ENCODE measurements around the gene PARVA. TPM values are rescaled to one million over a fixed set of nuclear protein-coding genes. Genes with fewer than 3 reads are reported as not detected.

Gene PARVA
- total and polyA plus RNA-seq, 9 of the 15 experiments (the other 6 are each of a cell fraction or from before 2014, with no cell fraction given), result 0.11 TPM; not detected in 8

GRCh38 chr11:12554122-12554521 lies 176.8 kb downstream of the PARVA start:
- Histone ChIP-seq H3K9ac (ENCODE audit: insufficient read depth in 1 of 2, low read depth in 2 of 2, low read length in 2 of 2) (no peak overlapping the region), H3K27me3 (ENCODE audit: control insufficient read depth in 2 of 2, insufficient read depth in 2 of 2, low read length in 2 of 2) (peaks cover 4 to 10% of the 10 kb centered on the region in 2 experiments; a peak in 4 of 5 replicates), H3K9me1 (ENCODE audit: control insufficient read depth, insufficient read depth, low read length) (no peaks in the 10 kb centered on the region), H4K20me1 (replicated peaks; ENCODE audit: control insufficient read depth, insufficient read depth, low read length) (no peaks in the 10 kb centered on the region), H3K4me1 (replicated peaks in 1 of 2; ENCODE audit: control insufficient read depth in 2 of 2, insufficient read depth in 2 of 2, low read length in 2 of 2) (no peaks in the 10 kb centered on the region), H2AFZ (ENCODE audit: low read depth, low read length) (no peak overlapping the region), H3K36me3 (ENCODE audit: control insufficient read depth, insufficient read depth, low read length) (no peaks in the 10 kb centered on the region), H3K4me3 (no peak overlapping the region), H3K4me2 (ENCODE audit: insufficient read depth, low read length) (no peak overlapping the region), H3K9me3 (replicated peaks; ENCODE audit: control insufficient read depth, insufficient read depth, low read depth, low read length) (no peaks in the 10 kb centered on the region), H3K27ac (ENCODE audit: extremely low read depth, low read depth, low read length) (no peak overlapping the region), H3K79me2 (ENCODE audit: control insufficient read depth, insufficient read depth, low read length) (no peaks in the 10 kb centered on the region)
- 0% methylated on average over 1 of the region's 1 CpG for WGBS (ENCODE audit: insufficient coverage, low coverage, missing lambda C conversion rate)
- intact Hi-C loops (cut with micrococcal nuclease), result no loop called here
- TF ChIP-seq RBM25 (IDR thresholded peaks at IDR 0.05; ENCODE audit: low read depth, low read length, severe bottlenecking) (peak; percentile 61), TFE3 (CRISPR knock-in tag; IDR thresholded peaks at IDR 0.05) (no peak), EHMT2 (IDR thresholded peaks at IDR 0.05) (no peak), TRIM28 (IDR thresholded peaks at IDR 0.05) (no peak)
- ChIA-PET CTCF (ENCODE audit: low intra/inter-chr PET ratio) (no interaction called here), POLR2A (no interaction called here)
- BruUV-seq (replicated peaks), result no TSS peak
- FAIRE-seq, result no peak
- no peak for DNase-seq (ENCODE audit: extremely low read depth in 1 of 4, low spot score in 3 of 4)
- in situ Hi-C loops (cut with MboI), result no loop called here
- ATAC-seq, result no peak

- no peak overlapping the region for H3K9ac ChIP-seq (ENCODE audit: insufficient read depth in 1 of 2, low read depth in 2 of 2, low read length in 2 of 2)
- H3K4me1 ChIP-seq (replicated peaks in 1 of 2; ENCODE audit: control insufficient read depth in 2 of 2, insufficient read depth in 2 of 2, low read length in 2 of 2), result no peaks in the 10 kb centered on the region
- no peak for ATAC-seq
- CTCF ChIA-PET (ENCODE audit: low intra/inter-chr PET ratio), result no interaction called here
- H3K4me2 ChIP-seq (ENCODE audit: insufficient read depth, low read length), result no peak overlapping the region
- no peaks in the 10 kb centered on the region for H4K20me1 ChIP-seq (replicated peaks; ENCODE audit: control insufficient read depth, insufficient read depth, low read length)
- H3K9me1 ChIP-seq (ENCODE audit: control insufficient read depth, insufficient read depth, low read length), result no peaks in the 10 kb centered on the region
- H3K27me3 ChIP-seq (ENCODE audit: control insufficient read depth in 2 of 2, insufficient read depth in 2 of 2, low read length in 2 of 2), result peaks cover 7 to 8% of the 10 kb centered on the region in 2 experiments
- no peaks in the 10 kb centered on the region for H3K9me3 ChIP-seq (replicated peaks; ENCODE audit: control insufficient read depth, insufficient read depth, low read depth, low read length)
- intact Hi-C loops (cut with micrococcal nuclease) (no loop called here), in situ Hi-C loops (cut with MboI) (no loop called here)
- no peaks in the 10 kb centered on the region for H3K79me2 ChIP-seq (ENCODE audit: control insufficient read depth, insufficient read depth, low read length)
- H3K4me3 ChIP-seq, result no peak overlapping the region
- no peak for FAIRE-seq
- BruUV-seq (replicated peaks), result no TSS peak
- no peak overlapping the region for H2AFZ ChIP-seq (ENCODE audit: low read depth, low read length)
- H3K27ac ChIP-seq (ENCODE audit: extremely low read depth, low read depth, low read length), result no peak overlapping the region
- H3K36me3 ChIP-seq (ENCODE audit: control insufficient read depth, insufficient read depth, low read length), result no peaks in the 10 kb centered on the region
- DNase-seq (ENCODE audit: extremely low read depth in 1 of 4, low spot score in 3 of 4), result no peak
- POLR2A ChIA-PET, result interaction anchor here (0.6 to 0.8 kb wide), 2 partner anchors 12 to 537 kb away, joined by 3 read pairs; no protein-coding TSS in a partner anchor
- 4% methylated on average over 3 of the region's 3 CpGs for WGBS (ENCODE audit: insufficient coverage, low coverage, missing lambda C conversion rate)
- TF ChIP-seq PURB (CRISPR knock-in tag; IDR thresholded peaks at IDR 0.05; ENCODE audit: low read depth) (no peak), THAP7 (CRISPR knock-in tag; IDR thresholded peaks at IDR 0.05) (no peak), ZNF23 (CRISPR knock-in tag; IDR thresholded peaks at IDR 0.05) (no peak), CREB5 (CRISPR knock-in tag; IDR thresholded peaks at IDR 0.05) (no peak), FOXO4 (CRISPR knock-in tag; IDR thresholded peaks at IDR 0.05) (no peak), VEZF1 (CRISPR knock-in tag; IDR thresholded peaks at IDR 0.05) (no peak)
Measured at GRCh38 chr11:12556155-12556554, 178.8 kb downstream of the PARVA start.

All from K562 (cell line).